Measurements from ENCODE around the gene CD164L2. TPM values are rescaled to one million over a fixed set of nuclear protein-coding genes. Genes with fewer than 3 reads are reported as not detected.

Gene CD164L2
- total RNA-seq, result not detected in 2 replicates

GRCh38 chr1:27383039-27383605 lies at the start of gene CD164L2:
CD164L2 (minus strand) TSS chr1:27383333; CDS start chr1:27383239, 94 bp downstream.

GRCh38 chr1:27392096-27392777 lies 9.1 kb upstream of the CD164L2 start, which contains the start of gene GPR3:
GPR3 (plus strand) TSS chr1:27392622; CDS start chr1:27393799, 1,177 bp downstream.

GRCh38 chr1:27374362-27375086 lies 8.6 kb downstream of the CD164L2 start, which contains the start of gene FCN3:
FCN3 (minus strand) TSS chr1:27374824; CDS start chr1:27374818, 6 bp downstream.

DNA sequence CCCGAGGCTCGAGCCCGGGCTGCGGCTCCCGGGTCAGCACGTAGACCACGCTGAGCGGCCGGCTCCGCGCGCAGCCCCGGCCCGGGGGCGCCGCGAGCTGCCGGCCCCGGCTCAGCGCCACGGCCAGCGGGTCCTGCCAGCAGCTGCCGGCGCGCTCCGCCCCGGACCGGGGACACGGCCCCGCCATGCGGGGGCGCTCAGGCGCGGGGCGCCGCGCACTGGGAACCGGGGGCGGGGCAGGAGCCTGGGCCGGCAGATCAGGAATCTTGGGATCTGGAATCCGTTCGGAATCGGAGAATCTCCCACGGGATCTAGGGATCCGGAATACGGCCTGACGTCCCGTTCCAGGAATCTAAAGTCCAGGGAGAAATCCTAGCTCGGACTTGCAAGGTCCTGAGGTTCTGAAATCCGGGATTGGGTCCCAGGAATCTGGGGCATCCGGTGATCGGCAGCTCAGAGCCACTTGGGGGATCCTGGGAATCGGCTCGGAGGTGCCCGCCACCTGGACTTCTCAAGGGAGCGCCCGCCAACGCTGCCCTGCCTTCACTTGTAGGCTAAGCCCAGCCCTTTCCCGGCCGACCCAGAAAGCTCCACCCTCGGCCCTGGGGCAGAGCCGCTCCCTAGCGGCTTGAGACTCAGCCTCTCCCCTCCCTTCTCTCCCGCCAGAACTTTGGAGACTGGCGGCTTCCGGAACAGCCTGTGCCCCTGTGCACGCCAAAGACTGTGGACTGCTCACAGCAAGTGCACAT lies 16.5 kb downstream of the CD164L2 start, which contains the start of gene MAP3K6:
Gene MAP3K6, minus strand, starts transcription at position 551 of the 749 bp plus-strand sequence. Its CDS starts 364 bp downstream, at position 187.

DNA sequence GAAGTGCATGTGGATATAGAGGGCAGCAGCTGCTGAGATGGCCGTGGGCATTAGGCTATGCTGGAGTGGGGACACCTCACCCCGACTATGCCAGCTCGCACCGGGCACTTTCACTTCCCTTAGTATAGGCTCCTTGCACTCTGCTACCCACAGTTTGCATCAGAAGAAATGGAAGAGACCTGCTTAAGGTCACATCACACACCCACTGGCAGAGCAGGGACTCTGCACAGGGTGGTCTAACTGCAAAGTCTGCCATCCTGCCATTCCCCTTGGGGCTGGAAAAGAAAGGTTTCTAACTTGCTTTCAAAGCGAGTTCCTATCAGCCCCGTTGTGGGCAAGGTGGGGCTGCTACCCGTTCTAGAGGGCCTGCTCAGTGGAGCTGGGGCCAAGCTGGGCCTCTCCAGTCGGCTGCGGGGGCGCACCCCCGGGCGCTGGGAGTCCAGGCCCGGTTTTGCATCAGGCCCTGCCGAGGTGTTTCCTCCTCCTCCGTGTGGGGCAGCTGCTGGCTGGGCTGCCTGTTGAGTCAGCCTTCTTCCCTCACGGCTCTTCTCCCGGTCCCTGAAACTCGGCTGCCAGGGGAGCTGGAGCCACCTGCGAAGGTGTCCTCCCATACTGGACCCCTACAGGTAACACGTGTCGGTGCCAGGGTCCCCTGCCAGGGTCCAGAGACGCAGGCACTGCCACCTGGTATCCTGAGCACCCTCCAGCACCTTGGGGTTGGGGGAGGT lies 41.4 kb downstream of the CD164L2 start, which contains the start of gene SYTL1:
Gene SYTL1, plus strand, starts transcription at position 498 of the 728 bp plus-strand sequence. CDS start 3,313 bp downstream, outside the sequence.

Other genes with a start within 250 kb of the CD164L2 start
- gene SLC9A1, start 228.2 kb downstream of the CD164L2 start, total RNA-seq, result 9.2 and 23.0 TPM in 2 replicates
- 14.8 and 23.5 TPM in 2 replicates for gene WDTC1, start 148.7 kb downstream of the CD164L2 start, total RNA-seq
- gene TMEM222, start 61.2 kb downstream of the CD164L2 start, total RNA-seq, result 36.8 and 48.8 TPM in 2 replicates
- 0.65 TPM in 1 of 2 replicates, not detected in the other for gene SYTL1, start 41.3 kb downstream of the CD164L2 start, total RNA-seq
- 27.4 and 33.0 TPM in 2 replicates for gene MAP3K6, start 16.4 kb downstream of the CD164L2 start, total RNA-seq
- 0.49 TPM in 1 of 2 replicates, not detected in the other for gene FCN3, start 8.5 kb downstream of the CD164L2 start, total RNA-seq
- 0.18 and 0.32 TPM in 2 replicates for gene GPR3, start 9.3 kb upstream of the CD164L2 start, total RNA-seq
- gene WASF2, start 106.8 kb upstream of the CD164L2 start, total RNA-seq, result 31.2 and 34.7 TPM in 2 replicates
- 15.3 and 18.3 TPM in 2 replicates for gene AHDC1, start 220.8 kb upstream of the CD164L2 start, total RNA-seq